Left renal pelvis (tissue), 4 donors: ENCODE results near the gene CYTH4. TPM values are rescaled to one million over a fixed set of nuclear protein-coding genes. Genes with fewer than 3 reads are reported as not detected.

ENCODE experiments used
- DNase-seq, 4 donors: peaks; one replicate each; pipeline ENCODE4 v3.0.0-alpha.2; 2013; ENCODE audit warnings: low read depth in 4 of 4, low spot score in 3 of 4
- polyA plus RNA-seq, 4 donors: library from polyadenylated mRNA; unstranded; fragments of 120-200 nt; gene quantifications; one replicate each; pipeline ENCODE4 v1.2.1, GENCODE V29; 2013; ENCODE audit not compliant: insufficient read length in 4 of 4

Gene CYTH4
- polyA plus RNA-seq, 4 donors = 3.4 to 6.2 (median 4.0) TPM

DNA sequence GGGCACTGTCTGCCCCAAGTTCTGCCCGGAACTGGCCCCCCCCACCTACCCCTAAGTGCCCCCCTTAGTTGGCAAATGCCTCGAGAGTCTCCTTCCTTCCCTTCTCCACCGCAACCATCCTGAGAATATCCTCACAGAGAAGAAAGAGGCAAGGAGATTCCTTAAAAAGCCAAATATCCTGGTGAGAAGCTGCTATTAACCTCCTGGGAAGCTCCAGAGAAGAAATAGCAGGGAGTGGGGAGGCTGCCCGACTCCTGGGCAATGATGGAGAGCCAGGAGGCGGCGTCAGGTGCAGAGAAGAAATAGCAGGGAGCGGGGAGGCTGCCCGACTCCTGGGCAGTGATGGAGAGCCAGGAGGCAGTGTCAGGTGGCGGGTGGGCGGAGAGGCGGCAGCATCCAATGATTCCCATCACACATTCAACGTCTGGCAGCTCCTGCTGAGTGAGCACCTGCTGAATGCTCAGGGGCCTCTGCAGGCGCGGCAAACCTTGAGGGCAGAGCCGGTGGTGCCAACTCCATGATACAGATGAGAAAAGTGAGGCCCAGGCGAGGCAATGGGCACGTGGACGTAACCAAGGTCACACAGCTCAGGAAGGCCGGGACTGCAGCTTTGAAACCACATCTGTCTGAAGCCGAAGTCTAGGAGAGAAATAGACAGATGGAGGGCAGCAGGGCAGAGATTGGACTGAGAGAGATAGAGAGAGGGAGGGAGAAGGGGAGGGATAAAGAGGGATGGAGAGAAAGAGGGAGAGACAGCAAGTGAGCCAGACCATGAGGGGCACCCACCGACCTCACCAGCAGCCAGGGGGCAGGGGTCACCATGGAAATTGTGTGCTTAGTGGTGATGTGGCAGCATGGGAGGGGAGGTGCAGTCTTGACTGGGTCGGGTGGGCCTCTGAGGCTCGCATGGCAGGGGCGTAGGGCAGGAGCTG is 58.3 kb downstream of the CYTH4 start:
- DNase-seq = no peak

DNA sequence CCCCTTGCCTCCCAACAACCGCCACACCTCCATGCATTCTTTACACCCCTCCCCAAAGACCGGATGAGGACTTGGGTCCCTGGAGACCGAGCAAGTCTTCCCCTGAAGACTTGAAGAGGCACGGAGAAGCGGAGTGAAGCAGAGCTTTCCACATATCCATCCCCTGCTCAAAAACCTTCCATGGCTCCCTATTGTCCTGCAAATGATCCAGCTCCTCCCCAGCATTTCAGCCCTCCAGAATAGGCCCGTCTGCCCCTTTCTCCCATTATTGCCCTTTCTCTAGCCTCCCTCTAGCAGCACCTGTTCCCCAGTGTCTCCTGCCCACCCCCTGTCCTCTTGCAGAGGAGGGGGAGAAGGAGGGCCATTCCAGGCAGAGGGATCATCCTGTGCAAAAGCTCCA is 59.8 kb downstream of the CYTH4 start:
- no peak for DNase-seq

DNA sequence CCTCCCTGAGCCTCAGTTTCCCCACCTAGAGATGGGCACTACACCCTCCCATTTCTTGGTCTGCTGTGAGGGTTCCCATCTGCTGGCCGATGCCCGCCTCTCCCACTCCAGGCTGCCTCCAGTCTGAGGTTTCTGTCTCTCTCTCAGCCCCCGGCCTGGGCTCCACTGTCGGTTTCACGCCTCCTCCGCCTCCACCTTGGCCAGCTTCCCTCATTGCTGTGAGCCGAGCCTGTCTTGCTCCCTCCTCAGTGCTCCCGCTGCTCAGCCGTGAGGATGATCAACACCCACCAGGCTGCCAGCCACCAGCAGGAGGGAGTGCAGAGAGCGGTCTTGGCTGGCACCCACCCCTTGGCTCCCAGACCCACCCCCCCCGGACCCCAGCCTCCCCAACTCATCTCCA is 61.0 kb downstream of the CYTH4 start:
- no peak for DNase-seq

DNA sequence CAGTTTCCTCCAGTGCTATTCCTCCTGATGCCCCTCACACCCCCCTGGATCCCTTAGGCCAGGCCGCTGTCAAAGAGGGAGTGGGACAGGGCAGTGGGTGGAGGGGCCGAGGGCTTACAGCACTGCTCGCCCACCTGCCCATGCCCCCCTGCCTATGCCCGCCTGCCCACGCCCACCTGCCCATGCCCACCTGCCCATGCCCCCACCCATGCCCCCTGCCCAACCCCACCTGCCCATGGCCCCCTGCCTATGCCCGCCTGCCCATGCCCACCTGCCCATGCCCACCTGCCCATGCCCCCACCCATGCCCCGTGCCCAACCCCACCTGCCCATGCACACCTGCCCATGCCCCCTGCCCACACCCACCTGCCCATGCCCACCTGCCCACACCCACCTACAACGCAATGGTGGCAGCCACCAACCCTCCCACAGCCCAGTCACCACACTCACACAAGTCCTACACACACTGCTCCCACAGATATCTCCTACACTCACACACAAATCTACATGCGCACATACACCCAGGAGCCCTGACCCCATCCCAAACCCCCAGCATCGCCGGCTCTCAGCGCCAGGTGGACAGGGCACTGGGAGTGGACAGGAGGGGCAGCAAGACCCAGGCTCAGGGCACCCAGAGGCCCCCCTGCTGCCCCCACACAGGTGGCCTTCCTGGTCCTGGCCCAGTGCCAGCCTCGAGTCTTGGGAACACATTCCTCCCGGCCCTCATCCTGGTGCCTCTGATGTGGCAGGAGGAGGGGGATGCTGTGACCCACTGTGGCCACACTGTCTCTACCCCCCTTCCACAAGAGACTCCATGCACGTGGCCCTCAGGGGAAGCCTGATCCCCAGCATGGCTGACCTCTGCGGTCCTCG is 61.8 kb downstream of the CYTH4 start:
- no peak for DNase-seq

DNA sequence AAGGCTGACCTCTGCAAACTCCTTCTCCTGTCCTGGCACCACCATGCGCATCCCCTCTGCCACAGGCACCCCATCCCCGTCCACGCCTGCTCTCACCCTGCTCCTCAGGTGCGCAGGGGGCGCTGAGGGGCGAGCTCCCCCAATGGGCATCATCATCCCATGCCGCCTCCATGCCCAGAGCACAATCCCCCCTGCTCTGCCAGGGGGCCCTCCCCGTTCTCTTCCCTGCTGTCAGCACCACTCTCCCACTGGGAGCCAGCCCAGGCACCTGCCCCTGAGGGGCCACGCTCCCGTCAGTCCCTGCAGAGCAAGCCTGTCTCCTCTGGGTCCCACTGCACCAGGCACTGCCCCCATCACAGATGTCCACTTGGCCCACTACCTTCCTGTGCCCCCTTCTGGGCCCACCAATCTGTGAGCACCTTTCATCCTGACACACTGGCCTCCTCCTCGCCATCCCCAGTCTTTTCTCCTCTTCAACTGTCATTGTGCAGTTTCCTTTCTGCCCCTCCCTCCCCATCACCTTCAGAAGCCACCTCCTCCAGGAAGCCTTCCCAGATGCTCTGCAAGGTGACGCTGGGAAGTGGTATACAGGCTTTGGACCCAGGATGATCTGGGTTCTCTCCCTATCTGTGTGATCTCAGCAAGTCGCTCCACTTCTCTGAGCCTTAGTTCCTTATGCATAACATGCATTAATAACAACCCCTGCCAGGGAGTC is 62.6 kb downstream of the CYTH4 start:
- DNase-seq = no peak

DNA sequence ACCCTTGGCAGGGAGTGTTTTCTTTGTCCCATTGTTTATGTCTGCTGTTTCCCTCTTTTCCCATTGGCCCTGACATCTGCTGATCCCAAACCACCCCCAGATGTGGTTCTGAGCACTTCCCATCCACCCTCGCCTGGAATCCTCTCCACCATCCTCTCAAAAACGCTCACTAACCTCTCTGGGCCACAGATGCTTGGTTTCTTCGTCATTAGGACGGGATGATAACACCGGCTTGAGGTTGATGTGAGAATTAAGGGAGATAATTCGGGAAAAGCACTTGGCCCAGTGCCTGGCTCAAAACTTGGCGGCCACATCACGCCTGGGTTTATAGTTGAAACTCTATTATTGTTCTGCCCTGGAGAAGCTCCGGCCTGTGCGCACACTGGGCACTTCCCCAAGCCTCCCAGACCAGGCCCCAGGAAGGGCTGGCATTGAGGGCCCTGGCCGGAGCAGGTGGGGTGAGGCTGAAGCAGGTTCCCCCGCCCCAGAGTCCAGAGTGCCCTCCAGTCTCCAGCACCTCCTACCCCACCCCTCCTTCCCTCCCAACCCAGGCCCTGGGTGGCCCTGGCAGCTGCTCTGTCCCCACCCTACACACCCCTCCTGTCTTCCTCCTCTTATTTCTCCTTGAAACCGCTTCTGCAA is 63.7 kb downstream of the CYTH4 start:
- DNase-seq = no peak

DNA sequence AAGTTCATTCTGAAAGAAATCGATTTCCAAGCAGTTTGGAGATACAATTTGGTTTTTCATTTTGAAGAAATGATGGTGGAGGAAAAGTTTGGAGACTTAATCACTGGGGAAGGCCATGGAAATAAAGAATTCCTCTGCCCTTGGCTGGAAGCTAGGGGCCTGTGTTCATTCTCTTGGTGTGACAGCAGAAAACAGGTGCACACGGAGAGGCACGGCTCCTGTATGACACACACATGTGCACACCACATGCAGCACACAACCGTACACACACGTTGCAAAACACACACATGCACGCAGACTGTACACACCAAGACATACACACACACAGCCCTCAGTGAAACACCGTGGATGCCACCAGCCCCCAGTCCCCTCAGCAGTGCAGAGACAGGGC is 64.2 kb downstream of the CYTH4 start:
- no peak for DNase-seq

DNA sequence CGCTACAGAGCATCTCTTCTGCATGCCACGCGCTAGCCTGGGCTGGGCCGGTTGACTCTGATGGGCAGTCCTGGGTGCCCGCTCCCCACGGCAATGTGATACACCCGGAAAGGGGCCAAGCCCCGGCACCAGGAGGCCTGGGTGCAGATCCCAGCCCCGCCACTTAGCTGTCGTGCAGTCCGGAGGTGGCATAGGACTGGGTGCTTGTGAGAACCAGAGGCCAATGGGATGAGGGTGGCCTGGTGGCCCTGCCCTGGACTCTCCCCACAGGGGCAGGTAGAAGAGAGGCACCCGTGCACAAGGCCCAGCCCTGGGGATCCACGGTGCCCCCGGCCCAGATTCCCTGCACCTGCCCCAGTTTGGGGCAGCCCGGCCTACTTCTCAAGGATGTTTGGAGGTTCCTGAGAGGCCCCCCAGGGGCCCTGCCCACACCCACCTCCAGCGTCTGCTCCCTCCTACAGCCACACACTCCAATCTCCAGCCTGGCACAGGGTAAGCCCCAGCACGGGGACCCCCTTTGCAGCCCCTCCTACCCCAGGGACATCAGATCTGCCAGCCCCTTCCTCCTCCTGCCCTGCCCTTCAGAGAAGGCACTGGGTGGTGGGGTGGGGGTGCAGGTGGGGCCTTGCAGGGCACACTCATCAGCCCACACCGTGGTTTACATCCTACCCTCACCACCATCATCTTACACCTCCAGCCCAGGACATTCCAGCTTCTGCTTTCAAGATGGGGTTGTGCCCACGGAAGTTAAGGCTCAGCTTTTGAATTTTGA is 66.9 kb downstream of the CYTH4 start:
- no peak for DNase-seq

DNA sequence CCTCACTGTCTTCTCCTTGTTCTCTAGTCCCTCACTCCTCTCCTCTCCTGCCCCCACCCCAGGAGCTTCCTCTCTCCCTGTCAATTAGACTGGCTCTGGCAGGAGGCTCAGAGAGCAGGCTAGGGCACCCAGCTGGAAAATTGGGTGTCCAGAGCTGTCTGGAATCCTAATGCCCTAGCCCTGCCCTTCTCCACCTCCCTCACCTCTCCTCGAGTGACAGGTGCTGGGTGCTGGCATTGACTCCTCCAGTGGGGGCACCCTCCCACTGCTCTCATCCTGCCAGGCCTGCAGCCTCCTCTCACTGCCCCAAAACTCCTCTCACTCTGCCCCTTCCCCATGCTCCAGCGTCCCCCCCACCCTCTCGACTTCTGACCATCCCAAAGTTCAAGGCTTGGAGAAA is 68.9 kb downstream of the CYTH4 start:
- no peak for DNase-seq

DNA sequence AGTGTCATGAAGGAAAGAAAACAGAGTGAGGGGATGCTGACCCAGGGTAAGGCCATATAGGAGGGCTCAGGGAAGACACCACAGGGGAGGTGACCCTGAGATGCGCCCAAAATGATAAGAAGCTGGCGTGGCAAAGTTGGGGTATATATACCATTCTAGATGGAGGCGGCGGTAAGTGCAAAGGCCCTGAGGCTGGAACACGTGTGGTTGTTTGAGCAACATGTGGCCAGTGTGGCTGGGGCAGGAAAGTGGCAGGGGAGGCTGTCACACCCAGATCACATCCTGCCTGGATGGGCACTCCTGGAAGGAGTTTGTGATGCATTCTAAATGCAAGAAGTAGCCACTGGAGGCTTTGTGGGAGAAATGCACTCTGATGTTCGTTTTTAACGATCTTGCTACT is 70.2 kb downstream of the CYTH4 start:
- DNase-seq = no peak

DNA sequence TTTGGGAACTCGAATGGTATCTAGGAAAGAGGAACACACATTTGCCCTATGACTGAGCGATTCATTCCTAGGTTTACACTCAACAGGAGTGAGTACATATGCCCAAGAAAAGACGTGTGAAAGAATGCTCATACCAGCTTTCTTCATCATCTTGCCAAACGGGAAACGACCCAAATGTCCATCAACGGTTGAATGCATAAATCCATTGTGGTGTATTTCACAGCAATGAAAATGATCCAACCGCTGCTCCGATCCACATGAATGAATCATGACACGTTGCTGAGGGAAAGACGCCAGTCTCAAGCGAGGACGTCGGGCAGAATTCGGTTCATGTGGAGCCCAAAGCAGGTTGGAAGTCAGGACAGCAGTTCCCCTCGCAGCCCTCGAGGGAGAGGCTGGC is 71.5 kb downstream of the CYTH4 start:
- DNase-seq = no peak

DNA sequence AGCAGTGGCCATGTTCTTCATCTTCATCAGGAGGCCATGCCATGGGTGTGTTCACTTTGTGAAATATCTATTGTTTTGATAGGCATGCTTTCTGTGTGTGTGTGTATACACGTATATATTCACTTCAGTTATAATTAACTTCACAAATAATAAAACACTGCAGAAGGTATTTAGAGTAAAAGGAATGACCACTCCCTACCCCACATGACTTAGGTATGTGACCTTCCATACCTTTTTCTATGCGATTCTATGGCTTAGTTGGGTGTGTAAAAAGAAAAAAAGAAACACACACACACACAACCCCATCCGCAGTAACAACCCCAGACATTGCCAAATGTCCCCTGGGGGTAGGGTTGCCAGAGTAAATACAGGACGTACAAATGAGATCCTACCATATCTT is 72.0 kb downstream of the CYTH4 start:
- DNase-seq = no peak

DNA sequence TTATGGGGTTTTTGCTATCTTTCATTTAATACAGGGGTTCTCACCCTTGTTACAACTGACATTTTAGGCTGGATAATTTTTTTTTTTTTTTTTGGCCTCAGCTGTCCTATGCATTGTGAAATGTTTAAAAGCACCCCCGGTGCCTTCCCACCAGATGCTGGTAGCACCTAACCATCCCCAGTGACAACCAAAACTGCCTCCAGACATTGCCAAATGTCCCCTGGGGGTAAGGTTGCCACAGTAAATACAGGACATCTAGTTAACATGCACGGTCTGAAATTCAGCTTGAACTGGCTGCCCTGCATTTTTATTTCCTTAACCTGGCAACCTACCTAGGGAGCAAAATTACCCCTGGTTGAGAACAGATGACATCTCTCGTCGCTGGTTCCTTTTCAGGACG is 72.4 kb downstream of the CYTH4 start:
- DNase-seq = no peak

DNA sequence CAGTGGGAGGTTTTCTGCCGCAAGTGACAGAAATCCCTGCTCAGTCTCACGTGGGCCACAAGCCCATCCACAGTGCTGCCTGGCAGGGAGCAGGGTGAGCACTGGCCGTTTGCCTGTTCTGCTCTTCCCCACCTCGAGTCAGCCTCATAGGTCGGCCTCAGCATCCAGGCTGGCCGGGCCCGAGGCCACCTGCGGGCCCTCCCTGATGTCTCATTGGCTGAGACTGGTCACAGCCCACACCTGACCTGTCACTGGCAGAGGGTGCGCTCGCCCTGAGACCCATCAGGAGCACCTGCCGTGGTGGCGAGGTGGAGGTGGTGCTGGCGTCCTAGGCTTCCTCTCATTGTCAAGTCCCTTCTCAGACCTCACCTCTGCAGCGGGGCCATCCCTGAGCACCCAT is 72.9 kb downstream of the CYTH4 start:
- no peak for DNase-seq

DNA sequence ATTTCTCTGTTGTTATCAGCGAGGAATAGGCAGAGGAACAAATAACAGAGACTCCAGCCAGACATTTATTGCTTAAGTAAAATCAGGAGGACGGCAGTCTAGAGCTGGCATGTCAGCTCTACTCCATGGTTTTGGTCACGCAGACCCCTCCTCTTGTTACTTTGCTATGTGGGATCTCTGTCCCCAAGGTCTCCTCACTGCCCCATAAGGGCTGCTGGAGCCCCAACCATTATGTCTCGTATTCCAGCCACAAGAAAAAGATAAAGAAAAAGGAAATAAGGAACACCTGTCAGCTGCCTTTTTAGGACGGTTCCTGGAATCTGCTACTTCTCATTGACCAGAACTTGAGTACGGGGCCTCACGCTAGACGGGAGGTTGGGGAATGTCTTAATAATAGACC is 74.6 kb downstream of the CYTH4 start:
- DNase-seq = no peak

DNA sequence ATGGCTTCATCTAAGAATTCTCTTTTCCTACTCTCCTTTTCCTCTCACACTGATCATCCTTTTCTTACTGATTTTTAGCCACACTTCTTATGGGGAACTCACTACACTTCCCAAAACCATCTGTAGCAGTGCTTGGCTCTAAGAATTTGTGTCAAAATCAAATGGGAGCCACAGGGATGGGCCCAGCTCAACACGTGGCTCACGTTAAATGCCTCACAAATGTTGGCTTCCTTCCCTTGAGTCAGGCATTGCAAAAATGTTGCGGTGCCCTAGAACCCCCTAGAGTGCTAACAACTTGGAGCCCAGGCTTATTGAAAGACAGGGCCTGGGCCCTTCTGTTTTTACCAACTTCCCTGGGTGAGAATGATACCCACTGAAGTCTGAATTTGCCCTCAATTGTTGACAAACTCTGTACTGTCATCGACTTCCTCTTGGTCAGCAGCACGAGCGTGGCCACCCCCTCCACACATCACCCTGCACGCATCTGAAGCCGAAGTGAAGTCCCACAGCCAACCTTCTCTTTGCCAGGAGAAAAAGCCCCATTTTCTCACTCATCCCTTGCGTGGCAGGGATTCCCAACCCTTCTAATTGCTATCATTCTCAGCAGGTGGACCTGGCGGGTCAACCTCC is 75.3 kb downstream of the CYTH4 start:
- no peak for DNase-seq

DNA sequence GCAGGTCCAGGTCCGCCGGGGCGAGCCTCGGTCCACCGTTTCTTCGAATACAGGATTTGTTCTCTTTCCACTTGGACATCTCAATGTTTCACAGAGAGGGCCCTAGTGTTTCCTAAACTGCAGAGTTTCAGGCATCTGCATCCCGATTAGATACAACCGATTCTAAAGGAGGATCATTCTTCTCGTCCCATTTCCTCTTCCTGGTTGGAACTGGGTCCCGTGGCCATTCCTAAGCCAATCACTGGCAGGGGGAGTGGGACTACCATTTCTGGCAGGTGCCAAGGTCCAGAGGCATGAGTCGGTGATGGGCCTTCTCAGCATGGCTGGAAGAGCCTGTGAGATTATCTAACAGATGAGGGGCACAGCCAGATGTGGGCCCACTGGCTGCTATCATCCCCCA is 76.1 kb downstream of the CYTH4 start:
- no peak for DNase-seq

DNA sequence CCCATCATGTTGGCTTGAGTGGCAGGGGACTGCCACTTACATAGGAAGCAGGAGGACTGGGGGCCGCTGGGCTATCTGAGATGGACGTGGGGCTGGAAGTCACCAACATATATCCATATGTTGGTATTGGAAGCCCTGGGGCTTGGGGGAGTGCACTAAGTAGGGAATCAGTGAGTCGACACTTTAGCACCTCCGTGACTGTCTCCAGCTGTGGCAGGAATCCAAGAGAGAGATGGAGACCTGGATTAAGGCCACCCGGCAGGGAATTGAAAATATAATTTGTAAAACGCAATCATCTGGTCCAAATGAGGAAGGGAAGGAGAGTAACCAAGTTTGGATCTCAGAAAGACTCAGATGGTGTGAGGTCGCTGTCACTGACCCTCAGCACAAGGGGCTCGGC is 76.6 kb downstream of the CYTH4 start:
- no peak for DNase-seq

DNA sequence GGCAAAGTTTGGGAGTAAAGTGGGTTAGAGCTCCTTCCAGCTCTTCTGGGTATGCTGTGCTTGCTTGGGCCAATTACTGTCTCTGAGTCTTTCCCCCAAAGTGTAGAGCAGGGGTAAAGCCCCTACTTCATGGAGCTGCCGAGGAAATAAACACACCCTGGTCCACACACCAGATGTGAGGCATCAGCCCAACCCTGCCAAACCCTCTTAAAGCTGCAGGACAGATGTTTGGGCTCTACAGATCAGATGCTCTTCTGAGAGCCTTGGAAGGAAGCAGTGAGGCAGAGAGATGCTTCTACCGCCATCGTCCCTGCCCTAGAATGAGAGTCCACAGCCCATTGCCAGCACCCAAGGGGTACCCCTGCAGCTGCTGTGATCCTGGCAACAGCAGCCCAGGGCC is 80.3 kb downstream of the CYTH4 start:
- DNase-seq = no peak
